ENCODE data around the gene SYCE3. TPM values are rescaled to one million over a fixed set of nuclear protein-coding genes. Genes with fewer than 3 reads are reported as not detected.

SYCE3 gene
- total and polyA plus RNA-seq, 4 experiments from 2014 or later: 0.83 TPM; not detected in 3

DNA sequence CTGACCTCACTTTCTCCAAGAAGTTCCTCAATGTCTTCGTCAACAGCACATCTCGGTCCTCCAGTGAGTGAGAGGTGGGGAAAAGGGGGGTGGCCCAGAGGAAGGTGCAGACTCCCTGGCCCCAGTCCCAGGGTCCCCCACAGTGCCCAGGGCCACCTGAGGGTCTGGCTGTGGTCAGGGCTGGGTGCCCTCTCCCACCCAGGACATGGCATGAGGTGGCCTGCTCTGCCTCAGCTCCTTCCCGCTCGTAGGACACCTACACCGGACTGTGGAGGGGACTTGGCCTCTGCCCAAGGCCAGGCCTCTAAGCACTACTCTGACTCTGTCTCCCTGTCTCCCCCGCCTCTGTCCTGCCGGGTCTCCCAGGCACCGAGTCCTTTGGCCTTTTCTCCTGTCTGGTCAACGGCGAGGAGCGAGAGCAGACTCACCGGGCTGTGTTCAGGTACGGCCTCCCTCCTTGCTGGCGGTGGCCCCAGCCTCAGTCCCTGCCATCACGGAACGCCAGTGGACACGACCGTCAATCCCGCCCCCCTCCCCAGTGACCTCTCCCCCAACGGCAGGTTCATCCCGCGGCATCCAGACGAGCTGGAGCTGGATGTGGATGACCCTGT, 42.4 kb upstream of the SYCE3 start:
- Histone ChIP-seq H3K27ac (ENCODE audit: low read depth, low read length) (no peak overlapping the region), H3K4me1 (ENCODE audit: insufficient read depth, low read length) (no peaks in the 10 kb centered on the region), H3K27me3 (ENCODE audit: insufficient read depth, low read length) (peaks cover 7% of the 10 kb centered on the region), H3K9me3 (ENCODE audit: control insufficient read depth in 1 of 2, low read length in 2 of 2) (no peaks in the 10 kb centered on the region), H3K36me3 (ENCODE audit: insufficient read depth, low read length) (no peaks in the 10 kb centered on the region), H3K4me3 (ENCODE audit: low read length in 2 of 2) (no peak overlapping the region)
- Mint-ChIP-seq H3K9me3 (peaks cover 0 to 2% (median 0%) of the 10 kb centered on the region in 8 donors), H3K27me3 (peaks cover 29 to 39% of the 10 kb centered on the region in 2 donors), H3K4me3 (no peak overlapping the region), H3K4me1 (peaks cover 5 to 10% (median 7%) of the 10 kb centered on the region in 4 donors), H3K36me3 (peaks cover 0 to 1% of the 10 kb centered on the region in 2 donors), H3K27ac (no peak overlapping the region)
- CTCF ChIA-PET (ENCODE audit: partially characterized antibody): no interaction called here
- intact Hi-C loops (cut with micrococcal nuclease): no loop called here
- no peak for DNase-seq
- POLR2A ChIA-PET (ENCODE audit: partially characterized antibody): no interaction called here

DNA sequence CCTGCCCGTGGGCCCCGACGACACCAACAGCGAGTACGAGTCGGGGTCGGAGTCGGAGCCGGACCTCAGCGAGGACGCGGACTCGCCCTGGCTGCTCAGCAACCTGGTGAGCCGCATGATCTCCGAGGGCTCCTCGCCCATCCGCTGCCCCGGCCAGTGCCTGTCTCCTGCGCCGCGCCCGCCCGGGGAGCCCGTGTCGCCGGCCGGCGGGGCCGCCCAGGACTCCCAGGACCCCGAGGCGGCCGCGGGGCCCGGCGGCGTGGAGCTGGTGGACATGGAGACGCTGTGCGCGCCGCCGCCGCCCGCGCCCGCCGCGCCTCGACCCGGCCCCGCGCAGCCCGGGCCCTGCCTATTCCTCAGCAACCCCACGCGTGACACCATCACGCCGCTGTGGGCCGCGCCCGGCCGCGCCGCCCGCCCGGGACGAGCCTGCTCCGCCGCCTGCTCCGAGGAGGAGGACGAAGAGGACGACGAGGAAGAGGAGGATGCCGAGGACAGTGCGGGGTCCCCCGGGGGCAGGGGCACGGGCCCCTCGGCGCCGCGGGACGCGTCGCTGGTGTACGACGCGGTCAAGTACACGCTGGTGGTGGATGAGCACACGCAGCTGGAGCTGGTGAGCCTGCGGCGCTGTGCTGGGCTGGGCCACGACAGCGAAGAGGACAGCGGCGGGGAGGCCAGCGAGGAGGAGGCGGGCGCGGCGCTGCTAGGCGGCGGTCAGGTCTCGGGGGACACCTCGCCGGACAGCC, 41.7 kb upstream of the SYCE3 start:
- no peak overlapping the region for H3K4me3 Mint-ChIP-seq
- DNase-seq: no peak
- CTCF ChIA-PET (ENCODE audit: partially characterized antibody): no interaction called here
- peaks cover 0 to 1% of the 10 kb centered on the region in 2 donors for H3K36me3 Mint-ChIP-seq
- H3K4me3 ChIP-seq (ENCODE audit: low read length in 2 of 2): no peak overlapping the region
- no peak overlapping the region for H3K27ac Mint-ChIP-seq
- POLR2A ChIA-PET (ENCODE audit: partially characterized antibody): no interaction called here
- H3K27ac ChIP-seq (ENCODE audit: low read depth, low read length): no peak overlapping the region
- H3K4me1 Mint-ChIP-seq: peaks cover 8 to 14% (median 11%) of the 10 kb centered on the region in 4 donors
- H3K36me3 ChIP-seq (ENCODE audit: insufficient read depth, low read length): no peaks in the 10 kb centered on the region
- intact Hi-C loops (cut with micrococcal nuclease): no loop called here
- H3K9me3 Mint-ChIP-seq: peaks cover 0 to 7% (median 0%) of the 10 kb centered on the region in 8 donors
- H3K4me1 ChIP-seq (ENCODE audit: insufficient read depth, low read length): no peaks in the 10 kb centered on the region
- H3K27me3 ChIP-seq (ENCODE audit: insufficient read depth, low read length): peaks cover 7% of the 10 kb centered on the region
- H3K9me3 ChIP-seq (ENCODE audit: control insufficient read depth in 1 of 2, low read length in 2 of 2): no peaks in the 10 kb centered on the region
- H3K27me3 Mint-ChIP-seq: peaks cover 33 to 42% of the 10 kb centered on the region in 2 donors

DNA sequence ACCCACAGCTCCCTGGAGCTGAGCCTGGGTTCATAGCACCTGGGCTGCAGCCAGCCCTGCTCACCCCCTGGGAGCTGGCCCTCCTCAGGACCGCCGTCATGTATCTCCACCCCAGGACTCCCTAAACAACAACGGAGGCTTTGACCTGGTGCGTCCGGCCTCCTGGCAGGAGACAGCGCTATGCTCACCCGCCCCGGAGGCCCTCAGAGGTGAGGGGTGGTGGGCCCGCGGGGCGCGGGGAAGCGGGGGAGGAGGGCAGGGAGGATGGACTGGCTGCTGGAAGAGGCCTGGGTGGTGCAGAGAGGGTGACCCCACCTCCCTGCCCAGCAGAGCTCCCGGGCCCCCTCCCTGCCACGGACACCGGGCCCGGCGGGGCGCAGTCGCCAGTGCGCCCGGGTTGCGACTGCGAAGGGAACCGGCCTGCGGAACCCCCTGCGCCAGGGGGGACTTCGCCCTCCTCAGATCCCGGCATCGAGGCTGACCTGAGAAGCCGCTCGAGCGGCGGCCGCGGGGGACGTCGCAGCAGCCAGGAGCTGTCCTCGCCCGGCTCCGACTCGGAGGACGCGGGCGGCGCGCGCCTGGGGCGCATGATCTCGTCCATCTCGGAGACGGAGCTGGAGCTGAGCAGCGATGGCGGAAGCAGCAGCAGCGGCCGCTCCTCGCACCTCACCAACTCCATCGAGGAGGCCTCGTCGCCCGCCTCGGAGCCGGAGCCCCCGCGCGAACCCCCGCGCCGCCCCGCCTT, 41.0 kb upstream of the SYCE3 start:
- CTCF ChIA-PET (ENCODE audit: partially characterized antibody): no interaction called here

DNA sequence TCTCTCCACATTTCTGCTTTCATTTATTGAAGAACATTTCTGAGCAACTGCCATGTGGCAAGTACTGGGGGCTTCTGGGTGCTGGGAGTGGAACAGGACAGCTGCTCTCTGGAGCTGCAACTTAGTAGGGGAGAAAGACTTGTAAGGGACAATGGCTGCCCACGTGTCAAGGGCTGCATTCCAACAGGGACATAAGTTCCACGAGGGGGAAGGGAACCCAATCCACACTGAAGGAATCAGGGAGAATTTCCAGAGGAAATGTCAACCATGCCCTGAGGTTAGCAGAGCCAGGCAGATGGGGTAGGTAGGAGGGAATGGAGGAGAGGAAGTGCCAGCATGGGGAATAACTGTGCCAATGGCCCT, 39.6 kb upstream of the SYCE3 start:
- ChIA-PET CTCF (ENCODE audit: partially characterized antibody) (no interaction called here), POLR2A (ENCODE audit: partially characterized antibody) (interaction anchor here (1.3 kb wide), 1 partner anchor 19 kb away, joined by 3 read pairs; no protein-coding TSS in a partner anchor)
- peaks cover 8 to 14% (median 11%) of the 10 kb centered on the region in 4 donors for H3K4me1 Mint-ChIP-seq
- H3K9me3 ChIP-seq (ENCODE audit: control insufficient read depth in 1 of 2, low read length in 2 of 2): no peaks in the 10 kb centered on the region
- peaks cover 7% of the 10 kb centered on the region for H3K27me3 ChIP-seq (ENCODE audit: insufficient read depth, low read length)
- no peaks in the 10 kb centered on the region for H3K36me3 ChIP-seq (ENCODE audit: insufficient read depth, low read length)
- H3K4me3 Mint-ChIP-seq: peak overlapping the region; percentile 40 to 88 (median 79)
- peaks cover 0 to 7% (median 0%) of the 10 kb centered on the region in 8 donors for H3K9me3 Mint-ChIP-seq
- H3K27ac ChIP-seq (ENCODE audit: low read depth, low read length): no peak overlapping the region
- H3K4me1 ChIP-seq (ENCODE audit: insufficient read depth, low read length): no peaks in the 10 kb centered on the region
- intact Hi-C loops (cut with micrococcal nuclease): no loop called here
- no peak for DNase-seq
- H3K27me3 Mint-ChIP-seq: peaks cover 30 to 34% of the 10 kb centered on the region in 2 donors
- H3K36me3 Mint-ChIP-seq: peaks cover 1 to 3% of the 10 kb centered on the region in 2 donors
- H3K4me3 ChIP-seq (ENCODE audit: low read length in 2 of 2): no peak overlapping the region
- peak overlapping the region in 2 of 7 donors; percentile 17 to 44 for H3K27ac Mint-ChIP-seq

More for the DNA sequence above, 41.0 kb upstream of the SYCE3 start:
- POLR2A ChIA-PET (ENCODE audit: partially characterized antibody): no interaction called here
- H3K4me3 ChIP-seq (ENCODE audit: low read length in 2 of 2): no peak overlapping the region
- Mint-ChIP-seq H3K27me3 (peaks cover 35 to 37% of the 10 kb centered on the region in 2 donors), H3K4me3 (peak overlapping the region in 1 of 8 donors; percentile 9), H3K36me3 (peaks cover 0 to 1% of the 10 kb centered on the region in 2 donors), H3K4me1 (peaks cover 8 to 14% (median 11%) of the 10 kb centered on the region in 4 donors), H3K9me3 (peaks cover 0 to 7% (median 0%) of the 10 kb centered on the region in 8 donors), H3K27ac (no peak overlapping the region)
- H3K27me3 ChIP-seq (ENCODE audit: insufficient read depth, low read length): peaks cover 7% of the 10 kb centered on the region
- H3K27ac ChIP-seq (ENCODE audit: low read depth, low read length): no peak overlapping the region
- H3K36me3 ChIP-seq (ENCODE audit: insufficient read depth, low read length): no peaks in the 10 kb centered on the region
- H3K9me3 ChIP-seq (ENCODE audit: control insufficient read depth in 1 of 2, low read length in 2 of 2): no peaks in the 10 kb centered on the region
- H3K4me1 ChIP-seq (ENCODE audit: insufficient read depth, low read length): no peaks in the 10 kb centered on the region
- DNase-seq: no peak
- intact Hi-C loops (cut with micrococcal nuclease): no loop called here

DNA sequence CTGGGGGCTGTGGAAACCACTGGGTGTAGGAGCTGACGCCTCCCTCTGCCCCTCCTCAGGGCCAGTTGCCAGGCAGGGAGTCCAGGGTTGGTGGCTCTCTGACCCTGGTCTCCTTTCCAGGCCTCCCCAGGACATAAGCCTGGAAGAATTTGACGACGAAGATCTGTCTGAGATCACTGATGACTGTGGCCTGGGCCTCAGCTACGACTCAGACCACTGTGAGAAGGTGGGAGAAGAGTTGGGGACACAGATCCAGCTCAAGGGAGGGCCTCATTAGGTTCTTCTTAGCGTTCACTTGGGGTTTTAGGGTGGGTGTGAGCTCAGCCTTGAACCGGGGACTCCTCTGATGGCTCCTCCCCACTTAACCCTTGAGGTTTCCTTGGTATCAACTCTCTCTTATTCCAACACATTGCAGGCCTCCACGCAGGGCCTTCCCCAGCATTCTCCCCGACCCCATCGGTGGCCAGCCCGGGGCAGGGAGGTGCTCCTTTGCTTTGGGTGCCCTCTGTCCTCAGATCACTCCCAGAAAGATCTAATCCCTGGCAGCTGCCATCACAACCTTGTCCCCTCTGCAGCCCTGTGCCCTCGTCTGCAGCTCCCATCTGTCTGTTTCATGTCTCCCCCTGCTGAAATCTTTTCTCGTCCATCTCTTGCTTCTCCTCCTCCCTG, 39.1 kb upstream of the SYCE3 start:
- peaks cover 26 to 29% of the 10 kb centered on the region in 2 donors for H3K27me3 Mint-ChIP-seq
- peaks cover 1 to 8% of the 10 kb centered on the region in 2 donors for H3K36me3 Mint-ChIP-seq
- H3K4me1 Mint-ChIP-seq: peaks cover 8 to 14% (median 11%) of the 10 kb centered on the region in 4 donors
- peaks cover 7% of the 10 kb centered on the region for H3K27me3 ChIP-seq (ENCODE audit: insufficient read depth, low read length)
- no peak overlapping the region for H3K4me3 ChIP-seq (ENCODE audit: low read length in 2 of 2)
- intact Hi-C loops (cut with micrococcal nuclease): no loop called here
- no peak for DNase-seq
- peak overlapping the region in 3 of 7 donors; percentile 17 to 43 (median 22) for H3K27ac Mint-ChIP-seq
- no peaks in the 10 kb centered on the region for H3K36me3 ChIP-seq (ENCODE audit: insufficient read depth, low read length)
- H3K27ac ChIP-seq (ENCODE audit: low read depth, low read length): no peak overlapping the region
- peaks cover 0 to 7% (median 0%) of the 10 kb centered on the region in 8 donors for H3K9me3 Mint-ChIP-seq
- no peaks in the 10 kb centered on the region for H3K4me1 ChIP-seq (ENCODE audit: insufficient read depth, low read length)
- H3K4me3 Mint-ChIP-seq: peak overlapping the region; percentile 71 to 88 (median 79)
- CTCF ChIA-PET (ENCODE audit: partially characterized antibody): no interaction called here
- no peaks in the 10 kb centered on the region for H3K9me3 ChIP-seq (ENCODE audit: control insufficient read depth in 1 of 2, low read length in 2 of 2)
- POLR2A ChIA-PET (ENCODE audit: partially characterized antibody): interaction anchor here (1.3 kb wide), 1 partner anchor 20 kb away, joined by 3 read pairs; no protein-coding TSS in a partner anchor

DNA sequence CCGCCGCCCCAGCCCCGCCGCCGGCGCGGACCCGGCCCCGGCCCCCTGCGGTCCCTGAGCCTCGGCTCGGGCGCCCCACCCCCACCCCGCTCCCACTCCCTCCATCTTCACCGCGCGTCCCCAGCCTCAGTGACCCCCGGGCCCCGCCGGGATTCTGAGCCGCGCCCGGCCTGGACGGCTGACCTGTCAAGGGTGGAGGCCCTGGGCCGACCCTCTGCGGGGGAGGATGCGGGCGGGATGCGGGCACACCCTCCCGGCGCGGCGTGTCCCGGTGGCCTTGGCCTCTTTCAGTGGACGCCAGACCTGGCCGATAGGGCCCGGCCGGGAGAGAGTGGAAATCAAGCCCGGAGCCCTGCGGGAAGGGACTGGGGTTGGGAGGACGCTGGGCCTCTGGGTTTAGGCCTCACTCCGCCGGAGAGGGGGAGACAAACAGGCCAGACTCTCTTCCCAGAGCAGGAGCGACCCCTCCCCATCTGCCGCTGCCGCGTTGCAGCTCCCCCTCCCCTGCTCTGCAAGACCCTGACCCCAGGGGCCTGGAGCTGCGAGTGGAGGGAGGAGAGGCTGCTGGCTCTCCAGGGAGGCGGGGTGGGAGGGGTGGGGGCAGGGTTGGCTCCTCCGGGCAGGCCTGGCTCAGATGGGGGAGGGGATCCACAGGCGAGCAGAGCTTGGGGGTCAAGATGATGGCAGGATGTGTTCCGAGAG, 38.4 kb upstream of the SYCE3 start:
- no peaks in the 10 kb centered on the region for H3K4me1 ChIP-seq (ENCODE audit: insufficient read depth, low read length)
- POLR2A ChIA-PET (ENCODE audit: partially characterized antibody): interaction anchor here (1.3 kb wide), 1 partner anchor 20 kb away, joined by 3 read pairs; no protein-coding TSS in a partner anchor
- no peak overlapping the region for H3K4me3 ChIP-seq (ENCODE audit: low read length in 2 of 2)
- intact Hi-C loops (cut with micrococcal nuclease): no loop called here
- Mint-ChIP-seq H3K9me3 (peaks cover 0 to 7% (median 0%) of the 10 kb centered on the region in 8 donors), H3K4me1 (peaks cover 8 to 14% (median 11%) of the 10 kb centered on the region in 4 donors), H3K4me3 (peak overlapping the region in 6 of 8 donors; percentile 71 to 88 (median 80)), H3K36me3 (peaks cover 1 to 14% of the 10 kb centered on the region in 2 donors), H3K27ac (peak overlapping the region in 1 of 7 donors; percentile 17), H3K27me3 (peaks cover 22 to 27% of the 10 kb centered on the region in 2 donors)
- no peak for DNase-seq
- H3K9me3 ChIP-seq (ENCODE audit: control insufficient read depth in 1 of 2, low read length in 2 of 2): no peaks in the 10 kb centered on the region
- peaks cover 7% of the 10 kb centered on the region for H3K27me3 ChIP-seq (ENCODE audit: insufficient read depth, low read length)
- CTCF ChIA-PET (ENCODE audit: partially characterized antibody): no interaction called here
- H3K36me3 ChIP-seq (ENCODE audit: insufficient read depth, low read length): no peaks in the 10 kb centered on the region
- no peak overlapping the region for H3K27ac ChIP-seq (ENCODE audit: low read depth, low read length)
